OCI-M2 (cell line): ENCODE data around the gene KCTD17.

ENCODE experiments used
- DNase-seq: peaks from one replicate; lab custom pipeline; 2025; ENCODE audit not compliant: unreplicated experiment; lab: John Stamatoyannopoulos, UW

KCTD17 gene

DNA sequence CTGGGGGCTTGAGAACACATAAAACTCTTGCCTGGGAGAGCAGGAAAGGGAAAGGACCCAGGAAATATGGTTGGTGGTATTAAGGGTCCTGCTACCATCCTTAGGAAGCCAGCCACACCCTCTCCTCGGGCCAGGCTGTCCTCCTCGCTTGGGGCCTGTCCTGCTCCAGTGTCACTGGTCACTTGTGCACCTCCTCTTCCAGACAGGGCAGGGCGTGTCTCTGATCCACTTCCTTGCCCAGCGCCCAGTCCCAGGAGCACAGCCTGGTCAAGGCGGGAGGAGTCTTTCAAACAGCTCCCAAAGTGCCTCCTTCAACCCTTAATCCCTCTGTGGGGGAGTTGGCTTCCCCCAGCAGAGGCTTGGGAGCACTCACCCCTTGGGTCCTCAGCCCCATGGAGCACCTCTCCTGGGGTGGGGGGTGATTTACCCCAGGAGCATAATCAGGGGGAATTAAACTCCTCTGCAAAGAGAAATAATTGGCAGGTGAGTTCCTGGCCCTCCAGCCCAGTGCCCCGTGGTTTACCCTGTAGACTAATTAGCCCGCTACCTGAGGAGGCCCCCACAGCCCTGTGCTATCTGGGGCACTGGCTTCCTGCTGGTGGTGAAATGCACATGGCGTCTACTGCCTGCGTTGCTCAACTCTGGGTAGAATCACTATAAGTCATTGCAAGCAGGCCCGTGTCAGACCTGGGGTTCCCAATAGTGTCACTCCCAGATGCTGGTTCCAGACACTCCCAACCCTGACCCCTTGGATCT, 49.9 kb downstream of the KCTD17 start:
- no peak for DNase-seq

DNA sequence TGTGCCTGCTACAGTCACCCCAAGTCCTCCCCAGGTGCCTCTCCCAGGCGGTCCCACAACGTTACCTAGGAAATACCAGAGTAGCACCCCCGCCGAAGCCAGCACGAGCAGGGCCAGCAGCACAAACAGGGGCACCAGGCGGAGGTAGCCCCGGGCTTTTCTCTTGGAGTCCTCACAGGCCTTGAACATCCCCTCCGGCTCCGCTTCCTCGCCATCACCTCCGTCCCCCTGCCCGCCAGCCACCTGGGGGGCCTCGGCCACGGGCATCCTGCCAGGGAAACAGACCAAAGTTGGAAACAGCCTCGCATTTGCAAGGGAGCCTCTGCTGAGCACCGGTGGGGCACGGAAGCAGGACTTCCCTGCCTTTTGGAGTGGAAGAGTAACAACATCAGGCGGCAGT, 51.6 kb downstream of the KCTD17 start:
- no peak for DNase-seq

DNA sequence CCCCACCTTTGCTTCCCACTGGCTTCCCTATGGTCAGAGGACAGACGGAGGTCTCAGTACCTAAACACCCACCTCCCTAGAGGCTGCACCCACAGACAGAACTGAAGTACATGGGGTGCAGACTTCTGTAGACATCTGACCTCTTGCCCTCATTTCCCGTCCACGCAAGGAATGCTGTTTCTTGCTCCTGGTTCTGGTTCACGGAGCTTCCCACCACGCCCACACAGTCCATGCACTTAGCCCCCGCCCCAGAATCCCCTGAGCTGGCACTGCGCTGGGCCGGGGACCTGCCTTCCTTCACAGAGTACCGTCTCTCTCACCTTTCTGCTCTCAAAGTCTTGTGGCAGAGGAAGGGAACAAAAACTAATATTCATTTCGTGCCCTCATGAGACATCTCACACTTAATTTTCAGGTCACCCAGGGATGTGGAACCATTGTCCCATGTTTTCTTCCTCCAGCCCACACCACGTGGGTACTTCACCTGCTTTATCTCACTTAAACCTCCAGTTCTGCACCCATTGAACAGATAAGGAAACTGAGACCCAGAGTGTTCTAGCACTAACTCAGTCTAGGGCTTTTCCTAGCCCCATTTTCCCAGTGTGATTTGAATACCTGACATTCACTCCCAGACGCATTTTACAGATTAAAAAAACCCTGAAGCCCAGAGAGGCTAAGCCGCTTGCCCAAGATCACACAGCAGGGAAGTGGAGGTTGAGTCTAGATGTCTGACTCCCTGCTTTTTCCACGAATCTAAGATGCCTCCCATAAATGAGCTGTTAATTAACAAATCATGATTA, 52.3 kb downstream of the KCTD17 start:
- no peak for DNase-seq

DNA sequence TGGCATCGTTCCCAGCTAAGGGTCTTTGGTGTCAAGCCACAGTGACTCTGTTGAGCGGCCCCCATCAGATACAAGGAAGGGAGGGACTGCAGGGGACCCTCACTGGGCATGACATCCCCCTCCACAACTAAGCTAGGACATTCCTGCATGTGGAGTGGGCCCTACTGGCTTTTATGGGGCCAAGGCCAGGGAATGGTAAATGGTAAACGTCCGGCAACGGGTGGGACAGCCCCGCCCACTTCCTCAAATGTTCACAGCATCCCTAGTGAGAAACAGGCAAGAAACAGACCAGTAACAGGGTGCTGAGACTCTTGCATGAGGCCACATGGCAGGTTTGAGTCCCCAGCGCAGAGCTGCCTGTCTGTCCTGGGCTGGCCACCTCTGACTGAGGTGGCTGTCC, 53.6 kb downstream of the KCTD17 start:
- DNase-seq, result no peak

DNA sequence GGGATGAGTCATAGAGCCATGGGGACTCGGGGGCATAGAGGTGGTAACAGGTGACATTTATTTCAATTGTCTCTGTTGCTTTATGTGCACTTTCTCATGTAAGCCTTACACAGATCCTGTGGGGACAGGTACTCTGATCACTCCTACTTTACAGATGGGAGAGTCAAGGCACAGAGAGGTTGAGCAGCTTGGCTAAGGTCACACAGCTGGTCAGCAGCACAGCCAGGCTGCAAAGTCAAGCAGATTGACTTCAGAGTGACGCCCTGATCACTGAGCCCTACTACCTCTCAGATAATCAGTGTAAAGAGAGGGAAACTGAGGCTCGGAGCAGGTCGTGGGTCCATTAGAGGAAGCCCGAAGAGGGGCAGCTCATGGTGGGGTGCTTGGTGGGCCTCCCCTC, 54.4 kb downstream of the KCTD17 start:
- no peak for DNase-seq

DNA sequence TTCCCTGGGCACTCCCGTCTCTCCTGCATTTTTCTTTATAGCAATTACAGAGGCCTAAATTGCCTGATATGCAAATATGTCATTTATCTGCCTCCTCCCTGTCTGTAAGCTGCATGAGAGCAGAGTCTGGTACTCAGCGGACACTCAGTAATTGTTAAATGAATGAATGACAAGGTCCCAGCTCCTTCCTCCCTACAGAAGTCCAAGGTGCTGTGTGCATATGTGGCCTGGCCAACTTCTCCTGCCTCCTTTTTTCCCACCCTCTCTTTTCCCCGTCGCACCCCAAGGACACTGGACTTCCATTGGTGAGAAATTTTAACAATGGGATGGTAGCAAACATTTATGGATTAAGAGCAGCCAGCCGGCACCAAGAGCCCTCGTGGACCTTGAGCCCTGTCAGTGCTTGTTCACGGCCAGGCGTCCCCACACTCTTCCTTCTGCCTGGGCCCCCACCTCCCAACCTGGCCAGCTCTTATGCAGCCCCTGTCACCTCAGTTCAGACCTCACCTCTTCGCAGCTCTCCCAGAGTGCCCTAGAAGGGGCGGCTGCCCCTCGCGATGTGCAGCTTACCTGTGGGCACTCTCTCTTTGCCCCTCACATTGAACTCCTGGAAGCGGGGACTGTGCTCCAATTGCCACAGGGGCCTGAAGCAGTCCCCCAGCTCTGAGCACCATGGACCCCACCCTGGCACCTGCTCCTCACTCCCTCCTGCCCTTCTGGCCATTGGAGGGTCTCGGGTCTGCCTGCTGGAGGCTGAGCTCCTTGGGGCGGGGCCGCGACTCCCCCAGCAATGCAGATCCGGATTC, 56.5 kb downstream of the KCTD17 start:
- DNase-seq, result no peak

DNA sequence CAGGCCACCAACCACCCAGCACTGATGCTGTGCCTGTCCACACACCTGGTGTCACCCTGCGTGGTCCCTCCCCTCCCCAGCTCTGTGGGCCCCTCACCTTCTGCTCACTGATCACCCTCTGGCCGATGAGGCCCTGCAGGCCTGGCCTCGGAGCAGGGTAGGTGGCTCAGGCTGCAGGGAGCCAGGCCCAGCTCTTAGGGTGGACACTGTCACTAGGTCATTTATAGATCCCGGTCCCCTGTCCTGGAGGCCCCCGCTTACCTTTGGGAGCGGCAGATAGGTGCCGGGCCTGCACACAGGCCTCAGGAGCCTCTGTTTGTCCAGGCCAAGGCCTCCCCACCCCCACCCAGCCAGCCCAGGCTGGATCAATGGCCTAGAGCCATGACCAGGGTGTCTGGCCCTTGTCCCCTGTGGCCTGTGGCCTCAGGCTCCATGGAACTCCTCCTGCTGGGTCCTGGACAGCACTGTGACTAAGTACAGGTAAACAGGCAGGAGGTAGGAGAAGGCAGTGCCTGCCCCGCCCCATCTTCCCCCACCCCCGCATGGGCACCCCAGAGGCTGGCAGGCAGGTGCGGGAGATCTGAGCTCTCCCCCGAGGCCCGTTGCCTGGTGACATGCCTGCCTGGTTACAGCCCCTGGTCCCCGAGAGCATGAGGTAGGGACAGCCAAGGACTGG, 57.8 kb downstream of the KCTD17 start, which contains the start of gene TMPRSS6:
TSS of gene TMPRSS6 (minus strand) at position 472 of the 676 bp plus-strand sequence. CDS start 6,296 bp downstream, outside the sequence.
- no peak for DNase-seq

DNA sequence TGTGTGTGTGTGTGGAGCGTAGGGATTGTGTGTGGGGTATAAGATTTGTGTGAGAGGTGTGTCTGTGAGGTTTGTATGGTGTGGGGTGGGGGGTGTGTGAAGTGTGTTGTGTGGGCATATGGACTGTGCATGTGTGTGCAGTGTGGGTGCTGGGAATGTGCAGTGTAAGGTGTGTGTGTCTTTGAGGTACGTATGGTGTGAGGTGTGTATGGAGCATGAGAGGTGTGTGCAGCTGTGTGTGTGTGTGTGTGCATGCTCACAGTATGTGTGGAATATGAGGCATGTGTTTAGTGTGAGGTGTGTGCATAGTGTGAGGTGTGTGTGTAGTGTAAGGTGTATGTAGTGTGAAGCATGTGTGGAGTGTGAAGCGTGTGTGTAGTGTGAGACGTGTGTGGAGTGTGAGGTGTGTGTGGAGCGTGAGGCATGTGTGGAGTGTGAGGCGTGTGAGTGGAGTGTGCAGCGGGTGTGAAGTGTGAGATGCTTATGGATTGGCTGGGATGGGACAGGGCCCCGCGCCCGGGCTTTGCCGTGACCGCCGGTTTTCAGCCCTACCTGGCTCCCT, 59.7 kb downstream of the KCTD17 start:
- DNase-seq, result no peak

DNA sequence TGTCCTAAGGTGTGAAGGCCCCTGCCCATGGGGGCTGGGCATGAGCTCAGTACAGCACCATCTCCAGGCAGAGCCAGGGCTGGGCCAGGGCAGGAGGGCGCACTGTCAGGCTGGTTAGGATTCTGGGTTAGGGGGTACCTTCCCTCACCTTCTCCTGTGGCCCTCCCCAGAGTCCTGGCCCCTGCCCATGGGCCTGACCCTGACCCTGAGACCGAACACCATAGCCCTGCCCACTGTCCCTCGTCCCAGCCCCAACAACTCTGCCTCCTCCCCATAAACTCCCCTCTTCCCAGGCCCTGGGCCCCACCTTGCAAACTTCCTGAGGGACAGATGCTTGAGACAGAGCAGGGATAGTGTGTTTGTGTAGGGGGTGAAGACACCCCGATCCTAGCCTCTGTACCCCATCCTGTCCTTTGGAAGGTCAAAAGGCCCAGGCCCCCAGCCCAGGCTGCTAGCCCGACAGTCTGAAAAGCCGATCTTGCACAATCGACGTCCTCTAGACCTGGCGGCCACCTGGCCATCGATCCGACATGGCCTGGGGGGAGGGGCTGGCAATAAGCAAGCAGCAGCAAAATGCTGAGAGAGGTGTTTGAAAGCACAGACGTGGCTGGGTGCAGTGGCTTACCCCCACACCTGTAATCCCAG, 60.7 kb downstream of the KCTD17 start:
- DNase-seq, result no peak
